Thyroid gland (tissue), 4 donors: ENCODE measurements around the gene INPP5D.

Source experiments
- POLR2A ChIP-seq, 2 donors: fragments of 450-650 bp; IDR thresholded peaks; one replicate each; pipeline ENCODE4 v1.6.1; 2017; ENCODE audit warnings: antibody characterized with exemption in 2 of 2, mild to moderate bottlenecking in 2 of 2, moderate library complexity in 1 of 2
- TF ChIP-seq, protein P1 (sequence below), 6 experiments: fragments of 200-600 bp in 3 of 6; fragments of 450-650 bp in 3 of 6; sonication (generic) in 3 of 6; IDR thresholded peaks; one replicate each; pipeline ENCODE4 v1.5.1; 2016 to 2019; ENCODE audit warnings: antibody characterized with exemption in 6 of 6, mild to moderate bottlenecking in 2 of 6, inconsistent platforms in 1 of 6, moderate library complexity in 1 of 6

DNA sequence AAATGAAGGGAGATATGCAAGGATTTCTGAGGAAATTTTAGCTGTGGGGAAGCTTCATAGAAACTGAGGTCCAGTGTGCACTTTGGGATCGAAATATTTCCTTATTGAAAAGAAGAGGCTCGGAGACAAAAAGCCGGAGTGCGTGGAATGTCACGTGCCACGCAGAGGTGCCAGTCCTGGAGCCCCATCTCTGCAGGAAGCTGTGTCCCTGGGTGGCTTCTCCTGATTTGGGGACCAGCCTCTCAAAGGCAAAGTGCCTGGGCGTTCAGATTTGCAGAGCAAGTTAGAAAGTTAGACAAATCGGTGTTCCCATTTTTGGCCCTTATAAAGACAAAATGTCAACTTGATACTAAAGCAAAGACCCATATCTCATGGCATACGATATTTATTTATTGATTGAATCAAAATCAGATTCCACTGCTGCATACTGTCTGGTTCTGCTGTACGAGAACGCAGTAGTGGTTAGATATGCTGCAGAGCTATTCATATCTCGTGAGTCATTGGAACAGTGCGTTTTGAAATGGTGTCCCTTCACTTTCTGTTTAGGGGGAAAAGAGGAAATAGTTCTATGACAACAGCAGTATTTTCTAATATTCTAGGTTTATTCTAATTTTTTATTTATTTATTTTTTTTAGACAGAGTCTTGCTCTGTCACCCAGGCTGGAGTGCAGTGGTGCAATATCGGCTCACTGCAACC is 182.2 kb downstream of the INPP5D start:
- no peak for TF ChIP-seq POLR2A (IDR thresholded peaks at IDR 0.05)
- TF ChIP-seq, protein P1, sequence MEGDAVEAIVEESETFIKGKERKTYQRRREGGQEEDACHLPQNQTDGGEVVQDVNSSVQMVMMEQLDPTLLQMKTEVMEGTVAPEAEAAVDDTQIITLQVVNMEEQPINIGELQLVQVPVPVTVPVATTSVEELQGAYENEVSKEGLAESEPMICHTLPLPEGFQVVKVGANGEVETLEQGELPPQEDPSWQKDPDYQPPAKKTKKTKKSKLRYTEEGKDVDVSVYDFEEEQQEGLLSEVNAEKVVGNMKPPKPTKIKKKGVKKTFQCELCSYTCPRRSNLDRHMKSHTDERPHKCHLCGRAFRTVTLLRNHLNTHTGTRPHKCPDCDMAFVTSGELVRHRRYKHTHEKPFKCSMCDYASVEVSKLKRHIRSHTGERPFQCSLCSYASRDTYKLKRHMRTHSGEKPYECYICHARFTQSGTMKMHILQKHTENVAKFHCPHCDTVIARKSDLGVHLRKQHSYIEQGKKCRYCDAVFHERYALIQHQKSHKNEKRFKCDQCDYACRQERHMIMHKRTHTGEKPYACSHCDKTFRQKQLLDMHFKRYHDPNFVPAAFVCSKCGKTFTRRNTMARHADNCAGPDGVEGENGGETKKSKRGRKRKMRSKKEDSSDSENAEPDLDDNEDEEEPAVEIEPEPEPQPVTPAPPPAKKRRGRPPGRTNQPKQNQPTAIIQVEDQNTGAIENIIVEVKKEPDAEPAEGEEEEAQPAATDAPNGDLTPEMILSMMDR (IDR thresholded peaks at IDR 0.05), result no peak
